Globus pallidus (tissue), 1 donor: ENCODE data around the gene FNDC3B.

Experiments
- DNase-seq: peaks from one replicate; pipeline ENCODE4 v3.0.0-alpha.2; 2015; ENCODE audit warnings: low spot score

The FNDC3B gene

GRCh38 chr3:172334671-172335207 lies 295.4 kb downstream of the FNDC3B start:
- DNase-seq, result no peak

GRCh38 chr3:172339892-172340291 lies 300.5 kb downstream of the FNDC3B start:
- DNase-seq, result no peak

GRCh38 chr3:172340583-172340982 lies 301.2 kb downstream of the FNDC3B start:
- no peak for DNase-seq

DNA sequence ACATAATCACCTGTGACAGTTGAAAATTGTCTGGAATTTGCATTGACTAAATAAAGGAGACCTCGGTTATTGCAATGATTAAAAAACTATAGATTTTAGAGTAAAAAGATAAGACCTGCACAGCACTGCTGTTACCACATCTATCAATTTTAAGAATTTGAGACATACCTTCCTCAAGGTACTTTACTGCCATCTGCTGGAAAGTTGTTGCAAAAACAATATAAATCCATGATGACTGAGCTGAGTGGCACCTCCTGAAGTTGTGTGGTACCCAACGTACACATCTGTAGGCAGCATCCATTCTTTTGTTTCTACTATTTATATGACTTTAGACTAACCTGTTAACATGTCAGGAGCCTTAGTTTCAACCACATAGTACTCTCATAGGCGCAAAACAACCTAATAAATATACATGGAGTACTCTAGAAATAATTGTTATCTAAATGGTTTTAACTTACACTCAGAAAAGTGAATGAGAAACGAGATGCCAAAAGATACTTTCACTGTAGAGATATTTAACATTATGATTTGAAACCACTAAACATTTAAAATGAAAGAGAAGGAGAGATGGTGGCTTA lies 302.2 kb downstream of the FNDC3B start:
- DNase-seq, result peak; percentile 57

DNA sequence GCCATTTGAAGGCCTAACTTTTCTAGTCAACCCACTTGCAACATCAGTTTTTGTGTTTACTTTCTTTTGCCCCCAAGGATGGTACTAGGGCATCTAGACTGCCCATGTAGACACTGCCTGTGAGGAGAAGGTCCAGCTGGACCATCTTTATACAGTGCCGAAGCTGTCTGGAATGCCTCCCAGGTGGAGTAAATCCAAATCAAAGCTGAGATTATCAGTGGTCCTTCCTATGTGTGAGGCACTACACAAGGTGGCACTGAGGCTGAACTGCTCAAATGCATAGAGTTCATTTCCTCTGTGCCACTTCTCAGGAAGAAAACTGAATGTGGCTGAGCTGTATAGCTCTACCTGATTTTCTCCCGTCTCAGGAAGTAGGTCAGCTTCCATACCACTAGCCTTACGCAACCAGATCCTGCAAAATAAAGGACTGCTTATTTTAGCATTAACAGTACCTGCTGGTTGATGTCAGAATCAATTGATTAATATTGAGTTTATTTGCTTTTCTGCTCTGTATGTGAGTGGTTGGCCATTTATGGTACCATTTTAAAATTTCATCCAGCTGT lies 302.8 kb downstream of the FNDC3B start:
- DNase-seq, result no peak

- DNase-seq, result no peak
Observed at GRCh38 chr3:172343117-172343516, 303.7 kb downstream of the FNDC3B start.

DNA sequence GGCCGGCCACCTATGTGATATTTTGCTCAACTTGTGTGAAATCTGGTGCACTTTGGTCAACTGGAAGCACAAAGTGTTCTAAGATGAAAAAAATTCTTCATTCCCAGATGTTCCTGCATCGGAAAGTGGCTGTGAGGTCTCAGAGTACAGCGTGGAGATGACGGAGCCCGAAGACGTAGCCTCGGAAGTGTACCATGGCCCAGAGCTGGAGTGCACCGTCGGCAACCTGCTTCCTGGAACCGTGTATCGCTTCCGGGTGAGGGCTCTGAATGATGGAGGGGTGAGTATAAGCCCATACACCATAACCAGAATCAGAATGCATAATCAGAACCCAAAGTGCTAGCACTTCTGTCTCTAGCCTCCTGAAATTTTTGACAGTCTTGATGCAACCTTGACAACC lies 304.6 kb downstream of the FNDC3B start:
- DNase-seq, result no peak

DNA sequence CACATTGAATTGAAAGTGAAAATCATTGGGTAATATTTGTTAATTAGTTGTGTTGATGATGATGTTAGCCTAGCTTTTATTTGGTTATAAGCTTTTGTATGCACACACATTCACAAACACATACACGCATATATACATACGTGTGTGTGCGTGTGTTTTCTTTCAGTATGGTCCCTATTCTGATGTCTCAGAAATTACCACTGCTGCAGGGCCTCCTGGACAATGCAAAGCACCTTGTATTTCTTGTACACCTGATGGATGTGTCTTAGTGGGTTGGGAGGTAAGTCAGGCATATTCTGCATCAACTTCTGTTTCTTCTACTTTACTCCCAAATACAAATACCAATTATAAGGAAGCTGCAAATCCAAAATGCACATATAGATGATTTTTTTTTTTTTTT lies 306.8 kb downstream of the FNDC3B start:
- DNase-seq, result no peak

- DNase-seq, result no peak
Observed at GRCh38 chr3:172347895-172348679, 308.7 kb downstream of the FNDC3B start.

- no peak for DNase-seq
Observed at GRCh38 chr3:172351895-172352466, 312.6 kb downstream of the FNDC3B start.

GRCh38 chr3:172352786-172353185 lies 313.4 kb downstream of the FNDC3B start:
- no peak for DNase-seq

DNA sequence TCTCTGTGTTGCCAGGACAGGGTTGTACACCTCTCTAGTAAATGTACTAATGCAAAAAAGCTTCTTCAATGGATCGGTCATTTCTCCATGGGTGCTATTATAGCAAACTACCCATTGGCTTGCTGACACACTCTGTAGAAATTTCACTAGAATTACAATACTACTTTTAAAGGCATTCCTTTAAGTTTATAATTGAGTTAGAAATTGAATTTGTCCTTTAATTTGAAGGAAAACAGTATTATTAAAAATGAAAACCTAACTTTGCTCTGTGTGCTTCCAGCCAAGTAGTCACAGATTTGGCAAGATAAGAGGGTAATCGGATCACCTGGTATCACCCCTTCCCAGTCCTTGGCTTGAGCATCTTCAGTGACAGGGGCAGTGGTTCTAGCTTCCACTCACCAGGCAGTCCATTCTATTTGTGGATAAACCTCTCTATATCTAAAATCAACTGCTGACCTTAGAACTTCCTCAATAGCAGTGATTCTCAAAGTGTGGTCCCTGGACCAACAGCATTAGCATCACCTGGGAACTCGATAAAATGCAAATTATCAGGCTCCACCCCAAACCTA lies 315.6 kb downstream of the FNDC3B start:
- DNase-seq, result no peak

- no peak for DNase-seq
Observed at GRCh38 chr3:172355836-172356235, 316.5 kb downstream of the FNDC3B start.

- no peak for DNase-seq
Observed at GRCh38 chr3:172356427-172356826, 317.0 kb downstream of the FNDC3B start.

GRCh38 chr3:172357850-172358754 lies 318.7 kb downstream of the FNDC3B start:
- DNase-seq, result no peak

DNA sequence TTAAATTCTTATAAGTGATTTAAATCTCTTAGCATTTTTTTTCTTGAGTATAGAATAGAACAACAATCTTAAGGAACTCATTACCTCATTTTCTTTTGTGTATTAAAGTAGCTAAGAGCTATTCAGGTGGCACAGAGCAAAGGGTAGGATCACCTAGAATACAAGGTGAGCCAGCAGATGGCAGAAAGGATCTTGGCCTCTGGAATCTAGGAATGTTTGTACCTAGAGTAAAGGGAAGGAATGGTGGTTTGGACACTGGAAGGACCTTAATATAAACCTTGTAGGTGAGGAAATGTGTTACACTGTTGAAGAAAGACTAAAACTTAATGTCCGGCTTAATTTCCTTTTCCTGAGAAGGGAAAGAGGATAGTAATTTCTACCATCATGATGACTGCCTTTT lies 319.9 kb downstream of the FNDC3B start:
- DNase-seq, result no peak

GRCh38 chr3:172359996-172360395 lies 320.6 kb downstream of the FNDC3B start:
- no peak for DNase-seq

DNA sequence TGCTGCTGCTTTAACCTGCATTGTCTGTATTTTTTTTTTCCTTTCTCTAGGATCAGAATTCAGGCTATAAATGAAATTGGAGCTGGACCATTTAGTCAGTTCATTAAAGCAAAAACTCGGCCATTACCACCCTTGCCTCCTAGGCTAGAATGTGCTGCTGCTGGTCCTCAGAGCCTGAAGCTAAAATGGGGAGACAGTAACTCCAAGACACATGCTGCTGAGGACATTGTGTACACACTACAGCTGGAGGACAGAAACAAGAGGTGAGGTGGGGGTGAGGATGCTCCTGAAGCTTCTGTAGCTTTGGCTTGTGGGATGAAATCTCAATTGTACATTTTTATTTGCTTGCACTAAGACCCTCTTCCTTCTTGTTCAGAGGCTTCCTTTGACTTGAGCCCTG lies 323.2 kb downstream of the FNDC3B start:
- DNase-seq, result no peak

DNA sequence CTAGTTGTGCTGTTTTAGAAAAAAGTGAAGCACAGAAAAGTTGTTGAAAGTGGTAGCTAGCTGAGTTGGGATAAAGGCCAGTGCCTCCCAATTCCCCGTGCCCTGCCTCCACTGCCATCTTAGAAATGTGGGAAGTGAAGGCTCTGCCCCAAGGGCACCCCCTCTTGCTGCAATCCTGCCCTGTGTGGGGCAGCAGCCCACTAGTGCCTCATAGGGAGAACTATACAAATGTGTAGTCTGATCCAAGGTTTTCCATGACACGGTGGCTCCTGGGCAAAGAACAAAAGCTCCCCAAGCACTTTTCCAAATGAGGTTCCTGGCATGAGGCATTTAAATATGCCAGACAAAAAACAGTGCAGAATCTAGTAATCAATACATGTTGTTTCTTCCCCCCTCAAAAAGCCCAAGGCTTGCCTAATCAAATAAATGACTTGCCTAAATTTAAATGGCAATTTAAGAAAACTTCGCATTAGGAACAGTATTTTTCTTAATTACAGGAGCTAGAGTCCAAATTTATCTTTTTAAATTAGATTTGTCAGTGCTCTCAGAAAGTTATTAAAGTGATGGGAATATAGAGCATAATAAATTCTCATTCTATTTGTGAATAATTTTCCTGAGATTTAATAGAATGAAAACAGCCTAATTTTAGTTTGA lies 325.1 kb downstream of the FNDC3B start:
- DNase-seq, result no peak

- no peak for DNase-seq
Observed at GRCh38 chr3:172365028-172365567, 325.7 kb downstream of the FNDC3B start.
